ENCODE measurements around the gene NCAN.

The NCAN gene

GRCh38 chr19:19297759-19298158, 86.0 kb downstream of the NCAN start:
- Histone ChIP-seq H2AFZ (ENCODE audit: low read depth, low read length, severe bottlenecking) (no peak overlapping the region), H3K79me2 (ENCODE audit: insufficient read depth, low read length) (no peaks in the 10 kb centered on the region), H3K9ac (ENCODE audit: low read length) (no peak overlapping the region), H3K4me3 (ENCODE audit: insufficient read depth, low read length, poor library complexity, severe bottlenecking) (no peak overlapping the region), H3K27me3 (ENCODE audit: low read length) (no peaks in the 10 kb centered on the region), H3K9me2 (replicated peaks; ENCODE audit: insufficient read depth, low read length) (no peaks in the 10 kb centered on the region), H3K27ac (ENCODE audit: low read depth, low read length) (no peak overlapping the region), H3K9me3 (ENCODE audit: insufficient read depth, low read length) (no peaks in the 10 kb centered on the region), H3K36me3 (ENCODE audit: low read length) (peaks cover 3% of the 10 kb centered on the region; the same call in 1 of the 2 replicates), H4K20me1 (ENCODE audit: low read depth, low read length) (no peaks in the 10 kb centered on the region), H3F3A (ENCODE audit: insufficient read depth) (no peaks in the 10 kb centered on the region), H3K4me2 (ENCODE audit: low read depth, low read length, poor library complexity, severe bottlenecking) (no peak overlapping the region)
- TF ChIP-seq CTCF (IDR thresholded peaks at IDR 0.05; ENCODE audit: insufficient read depth, low read length, poor library complexity, severe bottlenecking) = no peak
- no peak for TF ChIP-seq EZH2phosphoT487 (conservative IDR thresholded peaks at IDR 0.05; ENCODE audit: low read length)

- Histone ChIP-seq H3K27me3 (ENCODE audit: low read length) (no peaks in the 10 kb centered on the region), H3K4me2 (ENCODE audit: low read depth, low read length, poor library complexity, severe bottlenecking) (no peak overlapping the region), H2AFZ (ENCODE audit: low read depth, low read length, severe bottlenecking) (no peak overlapping the region), H3K9me3 (ENCODE audit: insufficient read depth, low read length) (no peaks in the 10 kb centered on the region), H3K4me3 (ENCODE audit: insufficient read depth, low read length, poor library complexity, severe bottlenecking) (no peak overlapping the region), H3K79me2 (ENCODE audit: insufficient read depth, low read length) (no peaks in the 10 kb centered on the region), H3K9ac (ENCODE audit: low read length) (no peak overlapping the region), H3K9me2 (replicated peaks; ENCODE audit: insufficient read depth, low read length) (no peaks in the 10 kb centered on the region), H4K20me1 (ENCODE audit: low read depth, low read length) (no peaks in the 10 kb centered on the region), H3F3A (ENCODE audit: insufficient read depth) (no peaks in the 10 kb centered on the region), H3K36me3 (ENCODE audit: low read length) (no peaks in the 10 kb centered on the region), H3K27ac (ENCODE audit: low read depth, low read length) (no peak overlapping the region)
- no peak for TF ChIP-seq EZH2phosphoT487 (conservative IDR thresholded peaks at IDR 0.05; ENCODE audit: low read length)
- TF ChIP-seq CTCF (IDR thresholded peaks at IDR 0.05; ENCODE audit: insufficient read depth, low read length, poor library complexity, severe bottlenecking) = no peak
Measured at GRCh38 chr19:19300613-19301012, 88.9 kb downstream of the NCAN start.
